DOHH2 (cell line): ENCODE data around the gene DHFR2.

Source experiments
- H3F3A ChIP-seq: fragments of 200-600 bp; sonication (generic), shearing (Covaris generic); 2 replicates; pipeline ENCODE4 v1.6.0; 2016; ENCODE audit warnings: antibody characterized with exemption, mild to moderate bottlenecking; ENCODE audit not compliant: control insufficient read depth, insufficient read depth
- H3K27ac ChIP-seq: fragments of 200-600 bp; sonication (generic); 2 replicates; pipeline ENCODE4 v1.5.1; 2014; ENCODE audit warnings: low read depth, mild to moderate bottlenecking, low read length, moderate library complexity
- H3K27me3 ChIP-seq: fragments of 200-600 bp; sonication (generic); 2 replicates; pipeline ENCODE4 v1.6.1; 2014; ENCODE audit warnings: mild to moderate bottlenecking, low read length, mixed read lengths; ENCODE audit not compliant: control insufficient read depth
- H3K36me3 ChIP-seq: fragments of 200-600 bp; sonication (generic); 2 replicates; pipeline ENCODE4 v1.6.1; 2014; ENCODE audit warnings: mild to moderate bottlenecking, low read length, moderate library complexity, mixed read lengths; ENCODE audit not compliant: control insufficient read depth
- H3K4me1 ChIP-seq: fragments of 200-600 bp; sonication (generic); 2 replicates; pipeline ENCODE4 v1.6.1; 2014; ENCODE audit warnings: mild to moderate bottlenecking, low read length, mixed read lengths; ENCODE audit not compliant: control insufficient read depth
- H3K4me2 ChIP-seq: fragments of 200-600 bp; sonication (generic); 2 replicates; pipeline ENCODE4 v1.6.0; 2014; ENCODE audit warnings: mild to moderate bottlenecking, low read length, moderate library complexity
- H3K4me3 ChIP-seq: fragments of 200-600 bp; sonication (generic); 2 replicates; pipeline ENCODE4 v1.5.1; 2014; ENCODE audit warnings: mild to moderate bottlenecking, low read length, mixed read lengths
- H3K79me2 ChIP-seq: fragments of 200-600 bp; sonication (generic); 2 replicates; pipeline ENCODE4 v1.6.1; 2014; ENCODE audit warnings: mild to moderate bottlenecking, low read length, mixed read lengths; ENCODE audit not compliant: control insufficient read depth
- H3K9me2 ChIP-seq: fragments of 200-600 bp; sonication (generic); replicated peaks from 2 replicates; pipeline ENCODE4 v1.6.1; 2014; ENCODE audit warnings: mild to moderate bottlenecking, low read length, mixed read lengths; ENCODE audit not compliant: control insufficient read depth
- H3K9me3 ChIP-seq: fragments of 200-600 bp; sonication (generic); 2 replicates; pipeline ENCODE4 v1.6.1; 2014; ENCODE audit warnings: antibody characterized with exemption, low read length, mixed read lengths; ENCODE audit not compliant: control insufficient read depth, insufficient read depth
- H4K20me1 ChIP-seq: fragments of 200-600 bp; sonication (generic); 2 replicates; pipeline ENCODE4 v1.6.0; 2014; ENCODE audit warnings: low read depth, mild to moderate bottlenecking, antibody characterized with exemption, low read length, moderate library complexity; ENCODE audit not compliant: control insufficient read depth, insufficient read depth
- CTCF ChIP-seq: fragments of 200-600 bp; sonication (generic); IDR thresholded peaks from one replicate; pipeline ENCODE4 v1.5.1; 2014; ENCODE audit warnings: antibody characterized with exemption, mild to moderate bottlenecking, low read depth, low read length; ENCODE audit not compliant: poor library complexity, severe bottlenecking
- EZH2phosphoT487 ChIP-seq: fragments of 200-600 bp; sonication (generic); IDR thresholded peaks from 2 replicates; pipeline ENCODE4 v1.6.1; 2017; ENCODE audit warnings: borderline replicate concordance, mild to moderate bottlenecking, antibody characterized with exemption, low read length, moderate library complexity, mixed read lengths

The DHFR2 gene

GRCh38 chr3:94008253-94008652 is 54.5 kb downstream of the DHFR2 start:
- no peaks in the 10 kb centered on the region; the same call in 1 of the 2 replicates for H3K36me3 ChIP-seq
- no peaks in the 10 kb centered on the region for H3K79me2 ChIP-seq
- TF ChIP-seq EZH2phosphoT487 (no peak), CTCF (no peak)
- H3F3A ChIP-seq, result no peaks in the 10 kb centered on the region
- H3K4me3 ChIP-seq, result no peak overlapping the region
- H3K4me1 ChIP-seq, result 0 out of 2 replicates have a peak, but pooled peaks cover 4% of the 10 kb centered on the region
- H3K9me3 ChIP-seq, result no peaks in the 10 kb centered on the region
- H3K27me3 ChIP-seq, result no peaks in the 10 kb centered on the region
- H4K20me1 ChIP-seq, result no peaks in the 10 kb centered on the region
- no peaks in the 10 kb centered on the region for H3K9me2 ChIP-seq
- H3K4me2 ChIP-seq, result no peak overlapping the region
- H3K27ac ChIP-seq, result no peak overlapping the region
